ENCODE results near the gene FLNB.
"Not testable (repeated sequence)": the region's sequence is repeated elsewhere in the genome, so short reads cannot be mapped to it uniquely, and the experiment has no call there.

Gene FLNB

GRCh38 chr3:58052373-58053273, 44.4 kb downstream of the FLNB start:
- DNase-seq (ENCODE audit: low read depth in 2 of 2): peak; percentile 8 to 18

GRCh38 chr3:58054652-58055051, 46.4 kb downstream of the FLNB start:
- DNase-seq (ENCODE audit: low read depth in 2 of 2): no peak

DNA sequence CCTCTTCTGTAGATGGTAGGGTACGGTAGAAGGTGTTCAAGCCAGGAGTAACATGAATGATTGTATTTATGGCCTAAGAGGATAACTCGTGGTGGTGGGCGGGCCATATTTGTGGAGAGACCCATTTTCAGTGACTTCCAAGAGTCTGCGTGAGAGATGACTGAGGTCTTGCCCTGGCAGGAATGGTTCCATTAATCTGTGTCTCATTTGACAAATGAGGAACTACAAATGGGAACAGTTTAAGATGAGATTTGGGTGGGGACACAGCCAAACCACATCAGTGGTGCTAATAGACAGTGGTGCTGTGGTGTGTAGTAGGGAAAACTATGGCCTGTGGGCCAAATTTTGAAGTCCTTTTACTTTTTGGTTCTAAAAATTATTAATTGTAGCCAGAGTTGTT, 47.1 kb downstream of the FLNB start:
- no peak for DNase-seq (ENCODE audit: low read depth in 2 of 2)

GRCh38 chr3:58055891-58056290, 47.7 kb downstream of the FLNB start:
- DNase-seq (ENCODE audit: low read depth in 2 of 2): not testable (repeated sequence)

DNA sequence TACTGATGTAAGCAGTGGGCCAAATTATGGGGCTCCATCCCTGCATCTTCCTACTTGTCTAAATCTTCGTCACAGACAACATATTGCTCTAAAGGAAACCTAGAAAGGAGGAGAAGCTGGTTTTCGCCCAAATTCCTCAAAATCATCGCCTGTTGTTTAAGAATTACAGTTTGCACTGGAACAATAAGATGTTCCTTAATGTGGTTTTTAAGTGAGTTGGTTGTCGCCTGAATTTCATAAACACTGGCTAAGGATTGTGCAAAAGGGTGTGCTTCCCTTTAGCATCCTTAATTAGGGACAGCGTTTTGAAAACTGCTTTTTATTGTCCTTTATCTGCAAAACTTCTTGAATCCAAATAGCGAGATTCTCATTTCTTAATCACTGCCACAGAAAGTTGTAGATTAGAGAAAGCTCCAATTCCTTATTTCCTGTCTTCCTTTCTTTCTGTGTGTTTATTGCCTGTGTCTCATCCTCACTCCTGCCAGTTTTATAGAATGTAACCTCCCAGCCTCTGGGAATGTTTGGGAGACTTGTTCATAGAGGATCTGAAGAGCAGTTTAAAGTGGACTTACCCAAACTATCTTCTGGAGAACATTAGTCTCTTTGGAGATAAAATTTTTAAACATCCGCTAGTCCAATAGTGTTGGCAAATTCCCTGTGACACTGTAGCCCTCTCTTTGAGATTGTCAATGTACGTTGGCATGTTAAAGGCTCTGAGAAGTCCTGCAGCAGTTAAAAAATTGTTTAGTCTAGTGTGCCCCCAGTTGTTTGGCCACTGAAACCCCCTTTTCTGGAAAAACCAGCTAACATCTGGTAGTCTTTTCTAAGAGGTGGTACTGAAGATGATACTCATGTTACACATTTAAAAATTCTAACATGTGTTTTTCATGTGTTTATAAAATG, 50.4 kb downstream of the FLNB start:
- no peak for DNase-seq (ENCODE audit: low read depth in 2 of 2)

GRCh38 chr3:58059349-58060321, 51.4 kb downstream of the FLNB start:
- DNase-seq (ENCODE audit: low read depth in 2 of 2): no peak

- no peak for DNase-seq (ENCODE audit: low read depth in 2 of 2)
These were observed 54.2 kb downstream of the FLNB start for GRCh38 chr3:58062472-58062871.

DNA sequence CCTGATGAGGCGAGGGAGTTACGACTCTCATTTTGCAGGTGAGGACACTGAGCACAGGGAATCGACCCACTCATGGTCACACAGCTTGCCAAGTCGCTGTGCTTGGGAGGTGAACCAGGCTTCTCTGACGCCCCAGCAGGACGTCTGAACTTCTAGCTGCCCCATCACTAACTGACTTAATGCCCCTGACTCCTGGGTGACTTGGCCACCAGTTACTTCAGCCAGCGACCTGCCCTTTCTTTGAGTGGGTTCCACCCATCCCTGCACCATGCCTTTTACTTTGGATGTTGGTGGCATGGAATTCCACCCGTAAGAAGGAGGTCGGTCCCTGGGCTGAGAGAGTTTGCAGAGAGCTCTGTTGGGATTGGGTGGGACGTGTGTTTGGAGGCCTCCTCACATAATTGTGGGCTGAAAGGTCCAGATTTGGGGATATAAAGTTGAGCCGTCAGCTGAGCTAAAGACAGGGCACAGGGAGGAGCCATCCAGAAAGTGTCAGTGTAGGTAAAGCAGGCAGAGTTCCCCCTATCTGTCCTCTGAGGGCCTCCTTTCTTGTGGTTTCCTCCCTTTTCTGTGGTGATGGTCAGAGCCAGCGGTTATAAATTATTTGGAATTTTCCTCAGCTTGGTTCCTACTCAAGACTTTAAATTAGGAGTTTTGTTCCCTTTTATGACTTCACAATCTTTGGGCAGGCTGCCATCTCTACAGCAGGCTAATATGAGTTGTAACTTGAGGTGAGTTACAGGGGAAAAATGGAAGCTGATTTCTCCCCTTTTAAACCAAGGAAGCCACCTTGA, 55.0 kb downstream of the FLNB start:
- DNase-seq (ENCODE audit: low read depth in 2 of 2): no peak

DNA sequence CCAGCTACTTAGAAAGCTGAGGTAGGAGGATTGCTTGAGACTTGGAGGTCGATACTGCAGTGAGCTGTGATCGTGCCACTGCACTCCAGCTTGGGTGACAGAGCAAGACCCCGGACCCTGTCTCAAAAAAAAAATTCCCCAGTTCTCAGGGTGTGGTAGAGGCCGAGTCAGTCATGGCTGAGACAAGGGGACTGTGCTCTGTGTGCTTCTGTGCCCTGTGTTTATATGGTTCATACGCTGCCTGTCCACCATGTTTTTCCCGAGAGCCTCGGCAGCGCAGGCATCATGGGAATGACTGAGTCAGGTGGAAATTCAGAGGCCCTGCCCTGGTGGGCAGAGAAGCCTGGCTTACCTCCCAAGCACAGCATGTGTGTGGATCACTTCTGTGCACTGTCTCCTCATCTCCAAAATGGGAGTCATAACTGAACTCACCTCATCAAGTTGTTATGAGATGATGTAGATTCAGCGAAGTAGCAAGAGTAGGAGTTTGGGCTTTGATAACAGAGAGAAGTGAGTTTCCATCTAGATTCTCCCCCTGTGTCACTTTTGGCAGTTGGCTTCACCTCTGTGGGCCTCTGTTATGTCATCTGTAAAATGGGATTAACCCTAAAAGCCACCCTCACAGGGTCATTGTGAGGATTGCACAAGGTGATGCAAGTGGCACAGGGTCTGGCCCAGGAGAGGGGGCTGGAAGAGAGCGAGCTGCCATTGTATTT, 56.9 kb downstream of the FLNB start:
- DNase-seq (ENCODE audit: low read depth in 2 of 2): no peak

- DNase-seq (ENCODE audit: low read depth in 2 of 2): no peak
These were observed 57.5 kb downstream of the FLNB start for GRCh38 chr3:58065700-58066167.

GRCh38 chr3:58066842-58067241, 58.6 kb downstream of the FLNB start:
- DNase-seq (ENCODE audit: low read depth in 2 of 2): no peak

GRCh38 chr3:58068122-58068809, 60.0 kb downstream of the FLNB start:
- DNase-seq (ENCODE audit: low read depth in 2 of 2): no peak

GRCh38 chr3:58071480-58071971, 63.3 kb downstream of the FLNB start:
- DNase-seq (ENCODE audit: low read depth in 2 of 2): no peak

DNA sequence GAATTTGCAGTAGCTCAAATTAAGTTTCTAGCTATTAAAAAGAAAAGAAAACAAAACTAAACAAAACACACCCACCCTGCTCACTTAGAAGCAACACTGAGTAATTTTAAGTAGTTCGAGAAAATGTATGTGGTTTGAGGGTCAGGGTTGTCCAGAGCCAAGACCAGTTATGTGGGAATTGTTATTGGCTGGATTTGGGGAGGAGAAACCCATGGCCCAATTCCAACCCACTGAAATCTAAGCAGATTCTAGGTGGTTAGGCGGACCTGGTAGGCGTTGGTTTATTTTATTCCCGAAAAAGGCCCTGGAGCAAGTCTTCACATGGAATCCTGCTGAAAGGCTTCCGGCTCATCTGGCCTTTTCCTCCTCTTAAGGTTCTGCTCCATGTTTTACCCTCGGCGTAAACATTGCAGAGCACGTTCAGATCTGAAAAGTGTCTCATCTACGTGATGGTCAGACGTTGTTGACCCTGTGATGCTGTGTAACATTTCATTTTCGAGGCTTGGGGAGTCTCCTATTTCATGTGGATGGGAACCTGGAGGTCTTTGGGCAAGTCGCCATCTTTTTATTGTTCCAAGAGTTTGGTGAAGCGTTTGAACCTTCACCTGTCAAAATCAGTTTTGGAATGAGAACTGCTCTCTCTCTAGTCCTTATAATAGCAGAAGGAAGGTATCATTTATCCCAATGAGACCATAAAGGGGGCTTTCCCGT, 64.0 kb downstream of the FLNB start:
- DNase-seq (ENCODE audit: low read depth in 2 of 2): no peak

DNA sequence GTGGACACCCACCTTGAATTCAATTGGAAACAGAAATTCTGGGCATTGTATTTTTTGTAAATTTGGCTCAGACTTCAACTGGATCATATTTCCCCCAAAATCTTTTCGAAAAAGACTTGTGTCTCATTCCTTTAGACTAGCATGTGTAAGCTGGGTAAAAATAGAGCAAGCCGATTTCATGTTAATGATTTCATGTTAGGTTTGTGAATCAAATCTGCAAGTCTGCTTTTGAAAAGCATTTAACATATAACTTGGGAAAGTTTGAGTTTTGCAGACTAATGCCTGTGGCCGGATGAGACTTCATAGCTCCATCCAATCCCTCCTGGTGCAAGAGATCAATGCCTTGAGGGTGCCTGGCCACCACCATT, 64.5 kb downstream of the FLNB start:
- no peak for DNase-seq (ENCODE audit: low read depth in 2 of 2)

DNA sequence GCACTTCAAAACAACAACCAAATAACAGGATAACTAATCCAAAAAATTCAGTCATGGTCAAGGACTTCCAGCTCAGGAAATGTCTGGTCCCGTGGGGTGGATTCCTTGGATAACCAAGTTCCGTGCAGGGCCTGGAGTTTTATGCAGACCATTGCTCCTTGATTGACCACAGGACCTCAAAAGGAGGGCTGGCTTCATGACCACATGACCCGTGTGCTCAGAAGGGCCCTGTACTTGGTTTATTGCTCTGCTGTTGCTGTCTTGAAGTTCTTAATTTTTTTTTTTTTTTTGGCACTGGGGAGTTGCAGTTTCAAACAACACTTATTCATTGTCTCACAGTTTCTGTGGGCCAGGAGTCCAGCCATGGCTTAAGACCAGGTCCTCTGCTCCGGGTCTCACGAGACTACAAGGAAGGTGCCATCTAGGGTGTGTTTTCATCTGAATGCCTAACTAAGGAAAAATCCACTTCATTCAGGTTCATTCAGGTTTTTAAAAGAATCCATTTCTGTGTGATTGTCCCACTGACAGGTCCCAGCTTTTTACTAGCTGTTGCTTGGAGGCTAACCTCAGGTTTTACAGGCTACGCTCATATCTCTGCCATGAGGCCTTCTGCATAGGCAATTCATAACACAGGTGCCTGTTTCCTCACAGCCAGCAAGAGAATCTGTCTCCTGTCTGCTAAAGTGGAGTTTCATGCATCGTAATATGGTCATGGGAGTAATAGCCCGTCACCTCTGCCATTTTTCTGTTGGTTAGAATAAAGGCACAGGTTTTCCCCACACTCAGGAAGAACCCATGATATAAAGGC, 65.3 kb downstream of the FLNB start:
- no peak for DNase-seq (ENCODE audit: low read depth in 2 of 2)

DNA sequence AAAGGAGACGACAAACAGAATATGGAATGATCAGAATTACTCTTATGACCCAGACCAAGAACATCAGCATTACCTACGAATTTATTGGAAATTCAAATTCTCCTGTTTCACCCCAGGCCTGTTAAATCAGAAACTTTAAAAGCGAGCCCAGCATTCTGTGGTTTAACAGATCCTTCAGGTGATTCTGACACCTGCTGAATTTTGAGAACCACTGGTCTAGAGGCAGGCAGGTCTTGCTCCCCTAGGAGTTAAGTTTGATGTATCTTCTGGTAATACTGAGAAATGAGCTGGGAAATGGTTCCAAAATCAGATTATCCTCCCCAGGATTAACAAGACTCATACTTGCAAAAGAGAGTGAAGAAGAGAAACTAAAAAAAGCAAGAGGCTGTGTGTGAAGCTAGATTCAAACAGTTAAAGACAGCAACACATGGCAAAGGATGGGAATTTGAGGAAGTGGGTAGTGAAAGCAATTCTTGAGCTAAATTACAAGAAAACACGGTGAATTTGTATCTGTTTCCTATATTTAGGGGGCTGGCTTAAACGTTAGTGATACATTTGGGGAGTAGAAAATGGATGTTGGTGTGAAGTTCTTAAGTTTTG, 66.0 kb downstream of the FLNB start:
- DNase-seq (ENCODE audit: low read depth in 2 of 2): no peak

Data from stimulated activated CD8-positive, alpha-beta memory T cell treated with anti-CD3 and anti-CD28 coated beads, Interleukin-7, amount 100 ng/mL, for 4 hours (primary cell).